PC-9 (cell line): ENCODE results near the gene GDPGP1.

Experiments
- EZH2 ChIP-seq: fragments of 200-600 bp; sonication (generic); IDR thresholded peaks from 2 replicates; pipeline ENCODE4 v1.8.0; 2017; ENCODE audit warnings: antibody characterized with exemption, low read depth
- TF ChIP-seq, protein P1 (sequence below): fragments of 200-600 bp; sonication (generic); conservative IDR thresholded peaks from 2 replicates; pipeline ENCODE4 v1.6.1; 2017; ENCODE audit warnings: mixed run types, antibody characterized with exemption, mild to moderate bottlenecking, moderate library complexity

GRCh38 chr15:90184786-90185704, 49.0 kb upstream of the GDPGP1 start:
- TF ChIP-seq, protein P1, sequence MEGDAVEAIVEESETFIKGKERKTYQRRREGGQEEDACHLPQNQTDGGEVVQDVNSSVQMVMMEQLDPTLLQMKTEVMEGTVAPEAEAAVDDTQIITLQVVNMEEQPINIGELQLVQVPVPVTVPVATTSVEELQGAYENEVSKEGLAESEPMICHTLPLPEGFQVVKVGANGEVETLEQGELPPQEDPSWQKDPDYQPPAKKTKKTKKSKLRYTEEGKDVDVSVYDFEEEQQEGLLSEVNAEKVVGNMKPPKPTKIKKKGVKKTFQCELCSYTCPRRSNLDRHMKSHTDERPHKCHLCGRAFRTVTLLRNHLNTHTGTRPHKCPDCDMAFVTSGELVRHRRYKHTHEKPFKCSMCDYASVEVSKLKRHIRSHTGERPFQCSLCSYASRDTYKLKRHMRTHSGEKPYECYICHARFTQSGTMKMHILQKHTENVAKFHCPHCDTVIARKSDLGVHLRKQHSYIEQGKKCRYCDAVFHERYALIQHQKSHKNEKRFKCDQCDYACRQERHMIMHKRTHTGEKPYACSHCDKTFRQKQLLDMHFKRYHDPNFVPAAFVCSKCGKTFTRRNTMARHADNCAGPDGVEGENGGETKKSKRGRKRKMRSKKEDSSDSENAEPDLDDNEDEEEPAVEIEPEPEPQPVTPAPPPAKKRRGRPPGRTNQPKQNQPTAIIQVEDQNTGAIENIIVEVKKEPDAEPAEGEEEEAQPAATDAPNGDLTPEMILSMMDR = no peak
- TF ChIP-seq EZH2 = no peak
